ENCODE measurements around the gene RPS15. TPM values are rescaled to one million over a fixed set of nuclear protein-coding genes. Genes with fewer than 3 reads are reported as not detected.

RPS15 gene
- total and polyA plus RNA-seq, 2 of the 13 experiments (the other 11 are each of a cell fraction or from before 2014, with no cell fraction given), result 695 to 1,411 TPM

DNA sequence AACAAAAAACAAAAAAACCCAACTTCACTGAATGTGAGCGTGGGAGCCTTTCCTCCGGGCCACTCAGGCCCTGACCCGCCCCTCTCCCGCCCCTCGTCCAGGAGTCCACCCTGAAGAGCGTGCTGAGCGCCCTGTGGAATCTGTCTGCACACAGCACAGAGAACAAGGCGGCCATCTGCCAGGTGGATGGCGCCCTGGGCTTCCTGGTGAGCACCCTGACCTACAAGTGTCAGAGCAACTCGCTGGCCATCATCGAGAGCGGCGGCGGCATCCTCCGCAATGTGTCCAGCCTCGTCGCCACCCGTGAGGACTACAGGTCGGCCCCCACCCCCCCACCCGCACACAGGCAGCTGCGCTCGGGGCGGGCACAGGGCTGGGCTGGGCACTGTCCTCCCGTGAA, 23.7 kb downstream of the RPS15 start:
- Histone ChIP-seq H3K4me1 (ENCODE audit: insufficient read depth, low read length) (peaks cover 15% of the 10 kb centered on the region), H3K27ac (ENCODE audit: extremely low read length, insufficient read depth, low read length) (no peak overlapping the region), H3K4me3 (replicated peaks in 1 of 3; ENCODE audit: insufficient read depth in 1 of 3, low read depth in 2 of 3, low read length in 3 of 3) (no peak overlapping the region), H3K9ac (ENCODE audit: insufficient read depth, low read depth, low read length) (no peak overlapping the region), H3K36me3 (replicated peaks in 1 of 2; ENCODE audit: control insufficient read depth in 1 of 2, insufficient read depth in 2 of 2, low read length in 2 of 2) (no peaks in the 10 kb centered on the region), H3K4me2 (ENCODE audit: low read depth, low read length) (no peak overlapping the region), H3K27me3 (ENCODE audit: control insufficient read depth in 1 of 2, insufficient read depth in 2 of 2, low read length in 2 of 2) (peaks cover 0 to 15% of the 10 kb centered on the region in 2 experiments; a peak in 4 of 5 replicates), H2AFZ (ENCODE audit: low read length) (no peak overlapping the region), H3K79me2 (ENCODE audit: insufficient read depth, low read length) (no peaks in the 10 kb centered on the region), H3K9me3 (ENCODE audit: low read length) (no peaks in the 10 kb centered on the region), H4K20me1 (ENCODE audit: insufficient read depth, low read length) (peaks cover 5% of the 10 kb centered on the region; the same call in 1 of the 2 replicates)
- no TSS peak for BruUV-seq (replicated peaks)
- peak; percentile 73 for ATAC-seq
- FAIRE-seq, result no peak
- 8% methylated on average over 2 of the region's 24 CpGs for WGBS (ENCODE audit: low lambda C conversion rate)
- peak; percentile 49 for DNase-seq (ENCODE audit: low spot score)
- intact Hi-C loops (cut with micrococcal nuclease; ENCODE audit: unreplicated experiment), result no loop called here
- in situ Hi-C loops (cut with HindIII; ENCODE audit: extremely low pct_ligation_motif_present, low pct_unique_long_range_greater_than_20kb), result no loop called here
- ChIA-PET POLR2A (no interaction called here), CTCF (ENCODE audit: low intra/inter-chr PET ratio, low total read pairs) (no interaction called here)
- TF ChIP-seq, protein P1, sequence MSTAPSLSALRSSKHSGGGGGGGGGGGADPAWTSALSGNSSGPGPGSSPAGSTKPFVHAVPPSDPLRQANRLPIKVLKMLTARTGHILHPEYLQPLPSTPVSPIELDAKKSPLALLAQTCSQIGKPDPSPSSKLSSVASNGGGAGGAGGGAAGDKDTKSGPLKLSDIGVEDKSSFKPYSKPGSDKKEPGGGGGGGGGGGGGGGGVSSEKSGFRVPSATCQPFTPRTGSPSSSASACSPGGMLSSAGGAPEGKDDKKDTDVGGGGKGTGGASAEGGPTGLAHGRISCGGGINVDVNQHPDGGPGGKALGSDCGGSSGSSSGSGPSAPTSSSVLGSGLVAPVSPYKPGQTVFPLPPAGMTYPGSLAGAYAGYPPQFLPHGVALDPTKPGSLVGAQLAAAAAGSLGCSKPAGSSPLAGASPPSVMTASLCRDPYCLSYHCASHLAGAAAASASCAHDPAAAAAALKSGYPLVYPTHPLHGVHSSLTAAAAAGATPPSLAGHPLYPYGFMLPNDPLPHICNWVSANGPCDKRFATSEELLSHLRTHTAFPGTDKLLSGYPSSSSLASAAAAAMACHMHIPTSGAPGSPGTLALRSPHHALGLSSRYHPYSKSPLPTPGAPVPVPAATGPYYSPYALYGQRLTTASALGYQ (CRISPR knock-in tag; IDR thresholded peaks at IDR 0.05), result no peak
- TF ChIP-seq ZNF441 (CRISPR knock-in tag; IDR thresholded peaks at IDR 0.05; ENCODE audit: borderline replicate concordance), result no peak
- TF ChIP-seq ZNF446 (CRISPR knock-in tag; IDR thresholded peaks at IDR 0.05), result no peak
- TF ChIP-seq YY1 (IDR thresholded peaks at IDR 0.05; ENCODE audit: insufficient read depth, insufficient replicate concordance, low read depth, low read length), result peak; percentile 58
- TF ChIP-seq NFKB2 (CRISPR knock-in tag; IDR thresholded peaks at IDR 0.05; ENCODE audit: borderline replicate concordance), result no peak
- TF ChIP-seq, protein P2, sequence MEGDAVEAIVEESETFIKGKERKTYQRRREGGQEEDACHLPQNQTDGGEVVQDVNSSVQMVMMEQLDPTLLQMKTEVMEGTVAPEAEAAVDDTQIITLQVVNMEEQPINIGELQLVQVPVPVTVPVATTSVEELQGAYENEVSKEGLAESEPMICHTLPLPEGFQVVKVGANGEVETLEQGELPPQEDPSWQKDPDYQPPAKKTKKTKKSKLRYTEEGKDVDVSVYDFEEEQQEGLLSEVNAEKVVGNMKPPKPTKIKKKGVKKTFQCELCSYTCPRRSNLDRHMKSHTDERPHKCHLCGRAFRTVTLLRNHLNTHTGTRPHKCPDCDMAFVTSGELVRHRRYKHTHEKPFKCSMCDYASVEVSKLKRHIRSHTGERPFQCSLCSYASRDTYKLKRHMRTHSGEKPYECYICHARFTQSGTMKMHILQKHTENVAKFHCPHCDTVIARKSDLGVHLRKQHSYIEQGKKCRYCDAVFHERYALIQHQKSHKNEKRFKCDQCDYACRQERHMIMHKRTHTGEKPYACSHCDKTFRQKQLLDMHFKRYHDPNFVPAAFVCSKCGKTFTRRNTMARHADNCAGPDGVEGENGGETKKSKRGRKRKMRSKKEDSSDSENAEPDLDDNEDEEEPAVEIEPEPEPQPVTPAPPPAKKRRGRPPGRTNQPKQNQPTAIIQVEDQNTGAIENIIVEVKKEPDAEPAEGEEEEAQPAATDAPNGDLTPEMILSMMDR (CRISPR knock-in tag; IDR thresholded peaks at IDR 0.05), result peak; percentile 17; the same call in 1 of the 2 replicates
- TF ChIP-seq, protein P3, sequence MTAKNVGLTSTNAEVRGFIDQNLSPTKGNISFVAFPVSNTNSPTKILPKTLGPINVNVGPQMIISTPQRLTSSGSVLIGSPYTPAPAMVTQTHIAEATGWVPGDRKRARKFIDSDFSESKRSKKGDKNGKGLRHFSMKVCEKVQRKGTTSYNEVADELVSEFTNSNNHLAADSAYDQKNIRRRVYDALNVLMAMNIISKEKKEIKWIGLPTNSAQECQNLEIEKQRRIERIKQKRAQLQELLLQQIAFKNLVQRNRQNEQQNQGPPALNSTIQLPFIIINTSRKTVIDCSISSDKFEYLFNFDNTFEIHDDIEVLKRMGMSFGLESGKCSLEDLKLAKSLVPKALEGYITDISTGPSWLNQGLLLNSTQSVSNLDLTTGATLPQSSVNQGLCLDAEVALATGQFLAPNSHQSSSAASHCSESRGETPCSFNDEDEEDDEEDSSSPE (CRISPR knock-in tag; IDR thresholded peaks at IDR 0.05), result no peak
- no peak for TF ChIP-seq ZSCAN22 (CRISPR knock-in tag; IDR thresholded peaks at IDR 0.05)
- no peak for TF ChIP-seq ZNF557 (CRISPR knock-in tag; IDR thresholded peaks at IDR 0.05)
- TF ChIP-seq ZNF550 (CRISPR knock-in tag; IDR thresholded peaks at IDR 0.05; ENCODE audit: borderline replicate concordance), result no peak
- TF ChIP-seq, protein P4, sequence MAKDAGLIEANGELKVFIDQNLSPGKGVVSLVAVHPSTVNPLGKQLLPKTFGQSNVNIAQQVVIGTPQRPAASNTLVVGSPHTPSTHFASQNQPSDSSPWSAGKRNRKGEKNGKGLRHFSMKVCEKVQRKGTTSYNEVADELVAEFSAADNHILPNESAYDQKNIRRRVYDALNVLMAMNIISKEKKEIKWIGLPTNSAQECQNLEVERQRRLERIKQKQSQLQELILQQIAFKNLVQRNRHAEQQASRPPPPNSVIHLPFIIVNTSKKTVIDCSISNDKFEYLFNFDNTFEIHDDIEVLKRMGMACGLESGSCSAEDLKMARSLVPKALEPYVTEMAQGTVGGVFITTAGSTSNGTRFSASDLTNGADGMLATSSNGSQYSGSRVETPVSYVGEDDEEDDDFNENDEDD (CRISPR knock-in tag; IDR thresholded peaks at IDR 0.05; ENCODE audit: borderline replicate concordance), result peak; percentile 42; the same call in 1 of the 2 replicates
- no peak for TF ChIP-seq ZEB1 (IDR thresholded peaks at IDR 0.05; ENCODE audit: insufficient replicate concordance, low read depth)
- peak; percentile 90; the same call in 1 of the 2 replicates for TF ChIP-seq ZNF264 (CRISPR knock-in tag; IDR thresholded peaks at IDR 0.05)
- TF ChIP-seq, protein P5, sequence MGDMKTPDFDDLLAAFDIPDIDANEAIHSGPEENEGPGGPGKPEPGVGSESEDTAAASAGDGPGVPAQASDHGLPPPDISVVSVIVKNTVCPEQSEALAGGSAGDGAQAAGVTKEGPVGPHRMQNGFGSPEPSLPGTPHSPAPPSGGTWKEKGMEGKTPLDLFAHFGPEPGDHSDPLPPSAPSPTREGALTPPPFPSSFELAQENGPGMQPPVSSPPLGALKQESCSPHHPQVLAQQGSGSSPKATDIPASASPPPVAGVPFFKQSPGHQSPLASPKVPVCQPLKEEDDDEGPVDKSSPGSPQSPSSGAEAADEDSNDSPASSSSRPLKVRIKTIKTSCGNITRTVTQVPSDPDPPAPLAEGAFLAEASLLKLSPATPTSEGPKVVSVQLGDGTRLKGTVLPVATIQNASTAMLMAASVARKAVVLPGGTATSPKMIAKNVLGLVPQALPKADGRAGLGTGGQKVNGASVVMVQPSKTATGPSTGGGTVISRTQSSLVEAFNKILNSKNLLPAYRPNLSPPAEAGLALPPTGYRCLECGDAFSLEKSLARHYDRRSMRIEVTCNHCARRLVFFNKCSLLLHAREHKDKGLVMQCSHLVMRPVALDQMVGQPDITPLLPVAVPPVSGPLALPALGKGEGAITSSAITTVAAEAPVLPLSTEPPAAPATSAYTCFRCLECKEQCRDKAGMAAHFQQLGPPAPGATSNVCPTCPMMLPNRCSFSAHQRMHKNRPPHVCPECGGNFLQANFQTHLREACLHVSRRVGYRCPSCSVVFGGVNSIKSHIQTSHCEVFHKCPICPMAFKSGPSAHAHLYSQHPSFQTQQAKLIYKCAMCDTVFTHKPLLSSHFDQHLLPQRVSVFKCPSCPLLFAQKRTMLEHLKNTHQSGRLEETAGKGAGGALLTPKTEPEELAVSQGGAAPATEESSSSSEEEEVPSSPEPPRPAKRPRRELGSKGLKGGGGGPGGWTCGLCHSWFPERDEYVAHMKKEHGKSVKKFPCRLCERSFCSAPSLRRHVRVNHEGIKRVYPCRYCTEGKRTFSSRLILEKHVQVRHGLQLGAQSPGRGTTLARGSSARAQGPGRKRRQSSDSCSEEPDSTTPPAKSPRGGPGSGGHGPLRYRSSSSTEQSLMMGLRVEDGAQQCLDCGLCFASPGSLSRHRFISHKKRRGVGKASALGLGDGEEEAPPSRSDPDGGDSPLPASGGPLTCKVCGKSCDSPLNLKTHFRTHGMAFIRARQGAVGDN (CRISPR knock-in tag; IDR thresholded peaks at IDR 0.05), result peak; percentile 57
